ENCODE data around the gene SPNS3.

GRCh38 chr17:4476017-4476416 lies 42.3 kb downstream of the SPNS3 start:
- TF ChIP-seq CTCF (IDR thresholded peaks at IDR 0.05): no peak
- TF ChIP-seq POLR2A (IDR thresholded peaks at IDR 0.05): no peak
